Coronary artery (tissue), 2 donors: Measurements from ENCODE around the gene NKPD1.

ENCODE experiments used
- DNase-seq: peaks from one replicate; pipeline ENCODE4 v3.0.0-alpha.2; 2017; ENCODE audit warnings: low spot score
- H3K27ac ChIP-seq, 2 donors: fragments of 200-600 bp; sonication (generic); one replicate each; pipeline ENCODE4 v1.5.1; 2016 to 2019
- H3K4me3 ChIP-seq: fragments of 200-600 bp; sonication (generic); 2 replicates; pipeline ENCODE4 v1.5.1; 2016; ENCODE audit warnings: mild to moderate bottlenecking, moderate library complexity
- TF ChIP-seq, protein P1 (sequence below): fragments of 200-600 bp; sonication (generic); IDR thresholded peaks from one replicate; pipeline ENCODE4 v1.5.1; 2019; ENCODE audit warnings: antibody characterized with exemption

Gene NKPD1

DNA sequence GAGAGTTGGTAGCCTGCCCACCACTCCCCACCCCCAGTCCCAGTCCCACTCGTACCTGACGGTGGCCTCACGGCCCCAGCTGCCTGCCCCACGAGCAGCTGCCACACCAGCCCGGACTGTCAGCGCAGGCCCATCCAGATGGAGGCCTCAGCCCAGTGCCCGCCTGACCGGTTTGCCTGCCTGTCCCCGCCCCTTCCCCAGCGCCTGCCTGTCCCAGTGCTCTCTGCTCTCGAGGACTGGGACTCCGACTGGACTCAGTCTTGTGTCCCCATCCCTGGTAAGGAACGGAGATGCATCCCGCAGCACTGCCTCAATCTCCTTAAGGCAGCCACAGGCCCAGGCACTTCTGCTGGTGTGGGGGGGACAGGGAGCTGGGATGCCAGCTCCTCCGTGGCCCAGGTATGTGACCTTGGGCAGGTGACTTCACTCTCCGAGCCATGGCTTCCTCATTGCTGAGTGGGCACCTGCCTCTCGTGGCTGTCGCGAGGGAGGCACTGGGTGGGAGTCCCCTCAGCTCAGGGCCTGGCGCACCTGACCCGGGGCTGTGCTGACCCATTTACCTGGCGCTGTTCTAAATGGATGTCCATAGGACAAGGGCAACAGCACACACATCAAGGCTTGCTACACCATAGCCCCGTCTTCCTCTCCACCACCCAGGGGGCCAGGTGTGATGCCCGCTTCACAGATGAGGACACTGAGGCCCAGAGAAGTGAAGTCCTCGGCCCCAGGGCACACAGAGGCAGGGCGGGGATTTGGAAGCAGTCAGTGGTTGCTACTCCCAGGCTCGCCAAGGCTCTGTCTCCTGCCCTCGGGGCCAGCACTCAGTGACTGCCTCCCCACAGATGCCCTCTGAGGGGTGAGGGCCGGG, at the start of gene NKPD1:
Gene NKPD1, minus strand, starts transcription at position 113 of the 868 bp plus-strand sequence. CDS start 832 bp downstream, outside the sequence.
- no peak within 1 kb of the TSS for H3K27ac ChIP-seq

GRCh38 chr19:45206328-45206727, 45.5 kb upstream of the NKPD1 start:
- TF ChIP-seq, protein P1, sequence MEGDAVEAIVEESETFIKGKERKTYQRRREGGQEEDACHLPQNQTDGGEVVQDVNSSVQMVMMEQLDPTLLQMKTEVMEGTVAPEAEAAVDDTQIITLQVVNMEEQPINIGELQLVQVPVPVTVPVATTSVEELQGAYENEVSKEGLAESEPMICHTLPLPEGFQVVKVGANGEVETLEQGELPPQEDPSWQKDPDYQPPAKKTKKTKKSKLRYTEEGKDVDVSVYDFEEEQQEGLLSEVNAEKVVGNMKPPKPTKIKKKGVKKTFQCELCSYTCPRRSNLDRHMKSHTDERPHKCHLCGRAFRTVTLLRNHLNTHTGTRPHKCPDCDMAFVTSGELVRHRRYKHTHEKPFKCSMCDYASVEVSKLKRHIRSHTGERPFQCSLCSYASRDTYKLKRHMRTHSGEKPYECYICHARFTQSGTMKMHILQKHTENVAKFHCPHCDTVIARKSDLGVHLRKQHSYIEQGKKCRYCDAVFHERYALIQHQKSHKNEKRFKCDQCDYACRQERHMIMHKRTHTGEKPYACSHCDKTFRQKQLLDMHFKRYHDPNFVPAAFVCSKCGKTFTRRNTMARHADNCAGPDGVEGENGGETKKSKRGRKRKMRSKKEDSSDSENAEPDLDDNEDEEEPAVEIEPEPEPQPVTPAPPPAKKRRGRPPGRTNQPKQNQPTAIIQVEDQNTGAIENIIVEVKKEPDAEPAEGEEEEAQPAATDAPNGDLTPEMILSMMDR = no peak
- H3K4me3 ChIP-seq = no peak overlapping the region
- no peak for DNase-seq
- H3K27ac ChIP-seq = no peak overlapping the region

More for the DNA sequence above, at the start of gene NKPD1:
- TF ChIP-seq, protein P1 = no peak
- H3K4me3 ChIP-seq = no peak within 1 kb of the TSS
- DNase-seq = no peak

- no peak overlapping the region for H3K27ac ChIP-seq
- TF ChIP-seq, protein P1 = no peak
- DNase-seq = no peak
- H3K4me3 ChIP-seq = no peak overlapping the region
These were observed 45.0 kb upstream of the NKPD1 start for GRCh38 chr19:45205810-45206209.

- no peak overlapping the region for H3K27ac ChIP-seq
- DNase-seq = no peak
- no peak overlapping the region for H3K4me3 ChIP-seq
- TF ChIP-seq, protein P1 = no peak
These were observed 41.9 kb upstream of the NKPD1 start for GRCh38 chr19:45202637-45203036.

- DNase-seq = no peak
- H3K4me3 ChIP-seq = no peak overlapping the region
- TF ChIP-seq, protein P1 = no peak
- no peak overlapping the region for H3K27ac ChIP-seq
These were observed 39.8 kb upstream of the NKPD1 start for GRCh38 chr19:45200568-45200967.

- no peak for DNase-seq
- TF ChIP-seq, protein P1 = no peak
- Histone ChIP-seq H3K4me3 (no peak overlapping the region), H3K27ac (no peak overlapping the region)
These were observed 35.0 kb upstream of the NKPD1 start for GRCh38 chr19:45195764-45196163.

DNA sequence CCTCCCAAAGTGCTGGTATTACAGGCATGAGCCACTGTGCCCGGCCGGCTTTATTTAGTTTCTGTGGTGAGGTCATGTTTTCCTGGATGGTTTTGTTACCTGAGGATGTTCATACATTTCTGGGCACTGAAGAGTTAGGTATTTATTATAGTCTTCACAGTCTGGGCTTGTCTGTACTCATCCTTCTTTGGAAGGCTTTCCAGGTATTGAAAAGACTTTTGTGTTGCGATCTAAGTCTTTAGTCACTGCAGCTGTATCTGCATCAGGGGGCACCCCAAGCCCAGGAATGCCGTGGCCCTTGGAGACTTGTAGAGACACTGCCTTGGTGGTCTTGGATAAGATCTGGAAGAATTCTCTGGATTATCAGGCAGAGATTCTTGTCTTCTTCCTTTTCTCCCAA, 30.6 kb upstream of the NKPD1 start:
- TF ChIP-seq, protein P1 = no peak
- Histone ChIP-seq H3K4me3 (no peak overlapping the region), H3K27ac (no peak overlapping the region)
- no peak for DNase-seq
